A549 treated with AZD9567 at 1 μM for 4 hours (cell line): ENCODE data around the gene CYB5A. TPM values are rescaled to one million over a fixed set of nuclear protein-coding genes. Genes with fewer than 3 reads are reported as not detected.

Experiments
- total RNA-seq: library from RNA; stranded (reverse); fragments of 200-300 nt; extraction: Qiagen RNA extraction; gene quantifications from 5 replicates; pipeline ENCODE4 v1.2.3, GENCODE V29; 2022; ENCODE audit not compliant: insufficient read depth

Gene CYB5A
- 85.5 to 128 TPM (median 121 TPM) in 5 replicates for total RNA-seq

GRCh38 chr18:74291771-74292540, at the start of gene CYB5A:
TSS of gene CYB5A (minus strand) at chr18:74291963. CDS start at chr18:74291875, 88 bp downstream.

GRCh38 chr18:74315464-74316256, 23.9 kb upstream of the CYB5A start, which contains the start of gene C18orf63:
TSS of gene C18orf63 (plus strand) at chr18:74315839. CDS start at chr18:74317866, 2,027 bp downstream.

Other genes starting within 250 kb of the CYB5A start
- gene FBXO15, start 144.1 kb downstream of the CYB5A start, total RNA-seq, result 0.62 to 0.92 TPM (median 0.74 TPM) in 4 of 5 replicates, not detected in the other
- gene TIMM21, start 143.4 kb downstream of the CYB5A start, total RNA-seq, result 52.9 to 57.2 TPM (median 55.1 TPM) in 5 replicates
- not detected in 5 replicates for gene C18orf63, start 23.9 kb upstream of the CYB5A start, total RNA-seq
- gene DIPK1C, start 165.3 kb upstream of the CYB5A start, total RNA-seq, result not detected in 5 replicates
- gene CNDP2, start 204.4 kb upstream of the CYB5A start, total RNA-seq, result 79.5 to 98.5 TPM (median 80.8 TPM) in 5 replicates
- gene CNDP1, start 242.5 kb upstream of the CYB5A start, total RNA-seq, result 0.03 TPM in 1 of 5 replicates, not detected in the others